ENCODE results near the gene TNFAIP8L3. TPM values are rescaled to one million over a fixed set of nuclear protein-coding genes. Genes with fewer than 3 reads are reported as not detected.

Gene TNFAIP8L3
- total RNA-seq, 1 experiment from 2014 or later, result not detected

DNA sequence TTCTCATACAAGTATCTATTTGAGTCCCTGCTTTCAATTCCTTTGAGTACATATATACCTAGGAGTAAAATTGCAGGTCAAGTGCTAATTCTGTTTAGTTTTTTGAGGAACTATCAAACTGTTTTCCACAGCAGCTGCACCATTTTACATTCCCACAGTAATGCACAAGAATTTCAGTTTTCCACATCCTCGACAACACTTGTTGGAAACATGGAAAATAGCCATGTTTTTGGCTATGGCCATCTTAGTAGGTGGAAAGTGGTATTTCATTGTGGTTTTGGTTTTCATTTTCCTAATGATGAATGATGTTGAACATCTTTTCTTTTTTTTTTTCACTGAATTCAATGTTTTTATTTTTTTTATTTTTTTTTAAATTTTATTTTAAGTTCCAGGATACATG lies 44.4 kb upstream of the TNFAIP8L3 start:
- H3K4me1 Mint-ChIP-seq (ENCODE audit: low read depth, unreplicated experiment), result no peaks in the 10 kb centered on the region
- BruUV-seq (replicated peaks), result no TSS peak
- Histone ChIP-seq H3K27me3 (replicated peaks; ENCODE audit: control insufficient read depth, insufficient read depth, low read length) (no peaks in the 10 kb centered on the region), H3K36me3 (ENCODE audit: control insufficient read depth, insufficient read depth, low read length) (no peaks in the 10 kb centered on the region), H3K4me3 (ENCODE audit: low read depth, low read length) (no peak overlapping the region), H3K9me3 (peaks cover 7% of the 10 kb centered on the region), H3K4me1 (no peaks in the 10 kb centered on the region)
- H3K27ac Mint-ChIP-seq (ENCODE audit: unreplicated experiment), result no peak overlapping the region
- no peak overlapping the region for H3K4me3 Mint-ChIP-seq (ENCODE audit: unreplicated experiment)
- intact Hi-C loops (cut with micrococcal nuclease; ENCODE audit: unreplicated experiment), result no loop called here
- TF ChIP-seq, protein P1, sequence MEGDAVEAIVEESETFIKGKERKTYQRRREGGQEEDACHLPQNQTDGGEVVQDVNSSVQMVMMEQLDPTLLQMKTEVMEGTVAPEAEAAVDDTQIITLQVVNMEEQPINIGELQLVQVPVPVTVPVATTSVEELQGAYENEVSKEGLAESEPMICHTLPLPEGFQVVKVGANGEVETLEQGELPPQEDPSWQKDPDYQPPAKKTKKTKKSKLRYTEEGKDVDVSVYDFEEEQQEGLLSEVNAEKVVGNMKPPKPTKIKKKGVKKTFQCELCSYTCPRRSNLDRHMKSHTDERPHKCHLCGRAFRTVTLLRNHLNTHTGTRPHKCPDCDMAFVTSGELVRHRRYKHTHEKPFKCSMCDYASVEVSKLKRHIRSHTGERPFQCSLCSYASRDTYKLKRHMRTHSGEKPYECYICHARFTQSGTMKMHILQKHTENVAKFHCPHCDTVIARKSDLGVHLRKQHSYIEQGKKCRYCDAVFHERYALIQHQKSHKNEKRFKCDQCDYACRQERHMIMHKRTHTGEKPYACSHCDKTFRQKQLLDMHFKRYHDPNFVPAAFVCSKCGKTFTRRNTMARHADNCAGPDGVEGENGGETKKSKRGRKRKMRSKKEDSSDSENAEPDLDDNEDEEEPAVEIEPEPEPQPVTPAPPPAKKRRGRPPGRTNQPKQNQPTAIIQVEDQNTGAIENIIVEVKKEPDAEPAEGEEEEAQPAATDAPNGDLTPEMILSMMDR (IDR thresholded peaks at IDR 0.05; ENCODE audit: insufficient read depth in 1 of 2, low read depth in 1 of 2, low read length in 1 of 2, severe bottlenecking in 1 of 2, unreplicated experiment in 1 of 2), result no peak
- no peaks in the 10 kb centered on the region for H3K36me3 Mint-ChIP-seq (ENCODE audit: insufficient read depth, unreplicated experiment)
- no peak for DNase-seq
- ChIA-PET CTCF (no interaction called here), POLR2A (no interaction called here)
- H3K27me3 Mint-ChIP-seq (ENCODE audit: insufficient read depth, unreplicated experiment), result no peaks in the 10 kb centered on the region
- H3K9me3 Mint-ChIP-seq (ENCODE audit: unreplicated experiment), result peaks cover 9% of the 10 kb centered on the region

DNA sequence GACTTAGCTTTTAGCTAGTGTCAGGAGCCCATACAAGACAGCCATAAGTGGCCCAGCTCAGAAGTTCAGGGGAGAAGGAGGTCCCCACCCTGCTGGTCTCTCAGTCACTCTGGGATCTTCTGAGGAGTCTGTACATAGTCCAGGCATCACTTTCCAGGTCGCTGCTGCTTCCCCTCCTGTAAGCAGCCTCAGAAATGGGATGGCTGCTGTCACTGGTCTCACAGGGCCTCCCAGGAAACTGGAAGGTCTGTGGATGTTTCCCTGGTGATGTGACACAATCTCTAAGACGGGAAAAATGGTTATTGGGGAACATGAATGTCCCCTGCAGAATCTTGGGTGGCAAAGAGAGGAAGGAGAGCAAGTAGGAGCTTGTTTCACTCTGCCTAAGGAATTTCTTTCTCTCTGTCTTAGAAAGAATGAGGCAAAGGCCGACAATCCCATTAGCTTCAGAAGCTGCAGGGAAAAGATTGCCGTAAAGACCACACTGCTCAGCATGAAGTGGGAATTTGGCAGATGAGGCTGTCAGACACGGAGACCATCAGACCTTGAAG lies 43.2 kb upstream of the TNFAIP8L3 start:
- no TSS peak for BruUV-seq (replicated peaks)
- no peaks in the 10 kb centered on the region for H3K27me3 Mint-ChIP-seq (ENCODE audit: insufficient read depth, unreplicated experiment)
- CTCF ChIA-PET, result no interaction called here

DNA sequence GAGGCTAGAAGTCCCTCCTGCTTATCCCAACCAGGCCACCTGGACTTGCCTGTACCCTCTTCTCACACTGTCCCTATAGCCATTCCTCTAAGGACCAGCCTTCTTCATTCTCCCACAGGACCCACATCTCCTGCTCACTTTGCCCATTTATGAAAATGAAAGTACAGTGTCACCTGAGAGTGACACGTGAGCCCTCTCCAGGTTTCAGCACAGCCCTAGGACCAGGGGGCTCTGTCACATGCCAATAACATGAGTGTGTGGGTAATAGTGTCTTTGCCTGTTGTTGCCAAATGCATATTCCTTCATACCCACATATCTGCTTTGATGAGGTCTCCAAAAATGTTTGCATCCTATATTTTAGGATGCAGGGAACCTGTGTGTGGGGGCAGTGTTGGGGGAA lies 42.3 kb upstream of the TNFAIP8L3 start:
- no peak for DNase-seq
- TF ChIP-seq, protein P1 (IDR thresholded peaks at IDR 0.05; ENCODE audit: insufficient read depth in 1 of 2, low read depth in 1 of 2, low read length in 1 of 2, severe bottlenecking in 1 of 2, unreplicated experiment in 1 of 2), result no peak

More for the DNA sequence above, 43.2 kb upstream of the TNFAIP8L3 start:
- TF ChIP-seq, protein P1 (IDR thresholded peaks at IDR 0.05; ENCODE audit: insufficient read depth in 1 of 2, low read depth in 1 of 2, low read length in 1 of 2, severe bottlenecking in 1 of 2, unreplicated experiment in 1 of 2), result no peak
- Mint-ChIP-seq H3K4me3 (ENCODE audit: unreplicated experiment) (no peak overlapping the region), H3K4me1 (ENCODE audit: low read depth, unreplicated experiment) (no peaks in the 10 kb centered on the region), H3K9me3 (ENCODE audit: unreplicated experiment) (peaks cover 9% of the 10 kb centered on the region), H3K36me3 (ENCODE audit: insufficient read depth, unreplicated experiment) (no peaks in the 10 kb centered on the region), H3K27ac (ENCODE audit: unreplicated experiment) (no peak overlapping the region)
- no peaks in the 10 kb centered on the region for H3K36me3 ChIP-seq (ENCODE audit: control insufficient read depth, insufficient read depth, low read length)
- no peak overlapping the region for H3K4me3 ChIP-seq (ENCODE audit: low read depth, low read length)
- peaks cover 7% of the 10 kb centered on the region for H3K9me3 ChIP-seq
- POLR2A ChIA-PET, result no interaction called here
- no peak for DNase-seq
- intact Hi-C loops (cut with micrococcal nuclease; ENCODE audit: unreplicated experiment), result no loop called here
- H3K27me3 ChIP-seq (replicated peaks; ENCODE audit: control insufficient read depth, insufficient read depth, low read length), result no peaks in the 10 kb centered on the region
- H3K4me1 ChIP-seq, result no peaks in the 10 kb centered on the region

More for the DNA sequence above, 42.3 kb upstream of the TNFAIP8L3 start:
- H3K9me3 ChIP-seq, result peaks cover 7% of the 10 kb centered on the region
- Mint-ChIP-seq H3K36me3 (ENCODE audit: insufficient read depth, unreplicated experiment) (no peaks in the 10 kb centered on the region), H3K27ac (ENCODE audit: unreplicated experiment) (no peak overlapping the region), H3K9me3 (ENCODE audit: unreplicated experiment) (peaks cover 9% of the 10 kb centered on the region), H3K4me3 (ENCODE audit: unreplicated experiment) (no peak overlapping the region), H3K4me1 (ENCODE audit: low read depth, unreplicated experiment) (no peaks in the 10 kb centered on the region), H3K27me3 (ENCODE audit: insufficient read depth, unreplicated experiment) (no peaks in the 10 kb centered on the region)
- H3K4me1 ChIP-seq, result no peaks in the 10 kb centered on the region
- intact Hi-C loops (cut with micrococcal nuclease; ENCODE audit: unreplicated experiment), result no loop called here
- no peaks in the 10 kb centered on the region for H3K27me3 ChIP-seq (replicated peaks; ENCODE audit: control insufficient read depth, insufficient read depth, low read length)
- H3K4me3 ChIP-seq (ENCODE audit: low read depth, low read length), result no peak overlapping the region
- ChIA-PET POLR2A (no interaction called here), CTCF (no interaction called here)
- no TSS peak for BruUV-seq (replicated peaks)
- no peaks in the 10 kb centered on the region for H3K36me3 ChIP-seq (ENCODE audit: control insufficient read depth, insufficient read depth, low read length)

All from Caco-2 (cell line).